ENCODE measurements around the gene ANKS3.

The ANKS3 gene

DNA sequence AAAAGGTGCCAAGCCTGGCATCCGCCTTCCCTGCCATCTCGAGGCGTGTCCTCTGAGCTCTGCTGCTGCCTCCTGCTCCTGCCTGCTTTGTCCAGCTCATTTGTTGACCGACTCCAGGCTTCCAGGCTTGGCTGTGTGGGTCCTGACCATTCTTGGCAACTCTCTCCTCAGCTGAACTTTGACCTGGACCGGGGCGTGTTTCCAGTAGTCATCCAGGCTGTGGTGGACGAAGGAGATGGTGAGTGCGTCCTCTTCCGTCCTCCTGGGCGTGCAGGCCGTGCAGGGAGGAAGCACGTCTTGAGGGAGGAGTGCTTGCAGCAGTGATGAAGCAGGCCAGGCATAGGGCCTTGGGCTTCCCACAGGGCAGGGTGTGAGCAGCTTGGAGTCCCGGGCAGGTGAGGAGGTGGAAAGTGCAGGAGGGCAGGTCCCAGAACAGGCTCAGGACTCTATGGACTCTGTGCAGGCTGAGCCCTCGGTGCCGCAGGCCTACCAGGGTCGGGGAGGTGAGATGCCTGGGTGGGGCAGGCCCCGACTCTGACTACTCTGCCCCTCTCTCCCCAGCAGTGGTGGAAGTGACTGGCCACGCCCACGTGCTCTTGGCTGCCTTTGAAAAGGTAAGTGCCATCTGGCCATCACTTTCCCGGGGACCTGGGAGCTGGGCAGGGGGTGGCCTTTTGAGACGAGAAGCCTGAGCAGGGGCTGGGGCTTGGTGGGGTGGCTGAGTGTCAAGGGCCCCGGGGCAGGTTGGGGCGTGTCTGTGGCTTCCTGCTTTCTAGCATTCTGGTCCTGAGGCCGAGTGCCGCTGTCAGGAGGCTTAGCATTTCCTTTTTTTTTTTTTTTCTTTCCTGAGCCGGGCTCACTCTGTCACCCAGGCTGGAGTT is 69.3 kb downstream of the ANKS3 start:
- H2AFZ ChIP-seq = no peak overlapping the region
- H3K27ac ChIP-seq = no peak overlapping the region
- no peaks in the 10 kb centered on the region for H3K4me1 ChIP-seq
- no peaks in the 10 kb centered on the region for H3K27me3 ChIP-seq (ENCODE audit: control insufficient read depth, insufficient read depth, low read length)
- H3K79me2 ChIP-seq = no peaks in the 10 kb centered on the region
- no peaks in the 10 kb centered on the region for H3K9me3 ChIP-seq (ENCODE audit: control insufficient read depth, low read length)
- no peak overlapping the region for H3K9ac ChIP-seq
- H3K36me3 ChIP-seq (ENCODE audit: control insufficient read depth, insufficient read depth, low read length) = no peaks in the 10 kb centered on the region
- no peak overlapping the region for H3K4me2 ChIP-seq (ENCODE audit: low read length)
- no peak overlapping the region for H3K4me3 ChIP-seq (ENCODE audit: low read depth, low read length)
- TF ChIP-seq, protein P1, sequence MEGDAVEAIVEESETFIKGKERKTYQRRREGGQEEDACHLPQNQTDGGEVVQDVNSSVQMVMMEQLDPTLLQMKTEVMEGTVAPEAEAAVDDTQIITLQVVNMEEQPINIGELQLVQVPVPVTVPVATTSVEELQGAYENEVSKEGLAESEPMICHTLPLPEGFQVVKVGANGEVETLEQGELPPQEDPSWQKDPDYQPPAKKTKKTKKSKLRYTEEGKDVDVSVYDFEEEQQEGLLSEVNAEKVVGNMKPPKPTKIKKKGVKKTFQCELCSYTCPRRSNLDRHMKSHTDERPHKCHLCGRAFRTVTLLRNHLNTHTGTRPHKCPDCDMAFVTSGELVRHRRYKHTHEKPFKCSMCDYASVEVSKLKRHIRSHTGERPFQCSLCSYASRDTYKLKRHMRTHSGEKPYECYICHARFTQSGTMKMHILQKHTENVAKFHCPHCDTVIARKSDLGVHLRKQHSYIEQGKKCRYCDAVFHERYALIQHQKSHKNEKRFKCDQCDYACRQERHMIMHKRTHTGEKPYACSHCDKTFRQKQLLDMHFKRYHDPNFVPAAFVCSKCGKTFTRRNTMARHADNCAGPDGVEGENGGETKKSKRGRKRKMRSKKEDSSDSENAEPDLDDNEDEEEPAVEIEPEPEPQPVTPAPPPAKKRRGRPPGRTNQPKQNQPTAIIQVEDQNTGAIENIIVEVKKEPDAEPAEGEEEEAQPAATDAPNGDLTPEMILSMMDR (IDR thresholded peaks at IDR 0.05) = no peak

DNA sequence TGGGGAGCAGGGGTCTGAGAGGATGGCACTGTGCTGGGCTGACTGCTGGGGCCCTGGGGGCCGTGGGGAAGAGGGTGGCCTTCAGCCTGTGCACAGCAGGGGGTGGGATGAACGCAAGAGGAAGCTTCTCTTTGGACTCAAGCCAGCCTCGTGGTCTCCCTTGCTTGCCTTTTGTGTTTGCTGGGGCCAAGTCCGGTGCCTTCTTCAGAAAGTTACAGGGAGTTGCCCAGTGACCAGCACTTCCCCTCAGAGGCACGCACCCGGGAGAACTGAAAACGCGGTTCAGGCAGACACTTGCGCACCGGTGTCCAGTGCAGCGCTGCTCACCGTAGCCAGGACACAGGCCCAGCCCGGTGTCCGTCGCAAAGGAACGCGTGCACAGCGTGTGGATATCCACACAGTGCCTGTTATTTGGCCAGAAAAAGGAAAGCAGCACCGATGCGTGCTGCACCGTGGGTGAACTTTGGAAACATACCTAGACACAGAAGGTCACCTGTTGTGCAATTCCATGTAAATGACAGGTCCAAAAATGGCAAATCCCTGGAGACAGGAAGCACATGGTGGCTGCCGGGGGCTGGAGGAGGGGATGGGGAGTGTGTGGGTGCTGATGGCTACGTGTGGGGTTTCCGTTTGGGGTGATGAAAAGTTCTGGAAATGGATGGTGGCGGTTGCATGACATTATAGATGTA is 70.2 kb downstream of the ANKS3 start:
- no peaks in the 10 kb centered on the region for H3K9me3 ChIP-seq (ENCODE audit: control insufficient read depth, low read length)
- no peak overlapping the region for H2AFZ ChIP-seq
- H3K27ac ChIP-seq = no peak overlapping the region
- no peaks in the 10 kb centered on the region for H3K79me2 ChIP-seq
- TF ChIP-seq, protein P1 (IDR thresholded peaks at IDR 0.05) = no peak
- H3K4me3 ChIP-seq (ENCODE audit: low read depth, low read length) = no peak overlapping the region
- no peaks in the 10 kb centered on the region for H3K4me1 ChIP-seq
- no peak overlapping the region for H3K4me2 ChIP-seq (ENCODE audit: low read length)
- no peaks in the 10 kb centered on the region for H3K36me3 ChIP-seq (ENCODE audit: control insufficient read depth, insufficient read depth, low read length)
- H3K9ac ChIP-seq = no peak overlapping the region
- H3K27me3 ChIP-seq (ENCODE audit: control insufficient read depth, insufficient read depth, low read length) = no peaks in the 10 kb centered on the region

DNA sequence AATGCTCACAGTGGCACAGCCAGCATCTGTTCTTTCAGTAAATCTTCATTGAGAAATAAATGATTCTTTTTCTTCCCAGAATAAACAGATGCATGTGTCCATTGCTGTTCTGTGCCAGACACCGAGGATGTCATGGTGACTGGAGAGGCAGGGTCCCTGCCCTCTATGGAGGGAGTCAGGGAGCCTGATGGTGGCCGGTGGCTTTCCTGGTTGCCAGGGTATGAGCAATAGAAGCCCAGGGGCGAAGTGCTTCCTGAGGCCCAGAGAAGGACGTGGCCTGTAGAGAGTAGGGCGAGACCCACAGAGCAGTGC is 70.7 kb downstream of the ANKS3 start:
- Histone ChIP-seq H3K27ac (no peak overlapping the region), H3K79me2 (peaks cover 1% of the 10 kb centered on the region), H3K36me3 (ENCODE audit: control insufficient read depth, insufficient read depth, low read length) (no peaks in the 10 kb centered on the region), H3K9ac (no peak overlapping the region), H3K4me2 (ENCODE audit: low read length) (no peak overlapping the region), H3K4me1 (no peaks in the 10 kb centered on the region), H3K27me3 (ENCODE audit: control insufficient read depth, insufficient read depth, low read length) (no peaks in the 10 kb centered on the region), H2AFZ (no peak overlapping the region), H3K9me3 (ENCODE audit: control insufficient read depth, low read length) (no peaks in the 10 kb centered on the region), H3K4me3 (ENCODE audit: low read depth, low read length) (no peak overlapping the region)
- TF ChIP-seq, protein P1 (IDR thresholded peaks at IDR 0.05) = no peak

DNA sequence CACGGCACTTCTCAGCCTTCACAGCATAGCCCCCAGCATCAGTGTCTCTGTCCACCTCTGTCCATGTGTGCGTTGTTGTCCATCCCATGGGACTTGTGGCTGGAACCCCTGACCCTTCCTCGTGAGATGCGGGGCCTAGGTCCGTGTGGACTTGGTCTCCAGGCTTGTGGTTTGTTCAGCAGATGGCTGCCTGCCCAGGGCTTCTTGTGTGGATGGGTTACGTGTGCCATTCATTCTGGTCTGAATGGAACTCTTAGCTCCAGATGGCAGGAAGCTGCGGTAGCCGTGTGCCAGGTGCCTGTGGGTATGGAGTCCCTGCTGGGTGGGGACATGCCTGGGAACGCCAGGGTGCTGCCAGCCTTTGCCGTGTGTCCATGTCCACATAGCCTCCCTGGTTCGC is 72.4 kb downstream of the ANKS3 start:
- H3K27me3 ChIP-seq (ENCODE audit: control insufficient read depth, insufficient read depth, low read length) = no peaks in the 10 kb centered on the region
- no peaks in the 10 kb centered on the region for H3K9me3 ChIP-seq (ENCODE audit: control insufficient read depth, low read length)
- peaks cover 5% of the 10 kb centered on the region for H3K79me2 ChIP-seq
- H3K9ac ChIP-seq = no peak overlapping the region
- H3K27ac ChIP-seq = no peak overlapping the region
- no peaks in the 10 kb centered on the region for H3K4me1 ChIP-seq
- TF ChIP-seq, protein P1 (IDR thresholded peaks at IDR 0.05) = no peak
- no peak overlapping the region for H3K4me3 ChIP-seq (ENCODE audit: low read depth, low read length)
- H2AFZ ChIP-seq = no peak overlapping the region
- H3K36me3 ChIP-seq (ENCODE audit: control insufficient read depth, insufficient read depth, low read length) = no peaks in the 10 kb centered on the region
- H3K4me2 ChIP-seq (ENCODE audit: low read length) = no peak overlapping the region

Data from parathyroid adenoma (tissue), 2 donors.